Mammary epithelial cell (primary cell): Measurements from ENCODE around the gene CEACAM6.

ENCODE experiments used
- CTCF ChIP-seq, 2 donors: IDR thresholded peaks in 1 of 2; conservative IDR thresholded peaks in 1 of 2; 2 replicates each; pipeline ENCODE4 v1.5.1; 2011 to 2012; ENCODE audit warnings: inconsistent platforms in 2 of 2, low read length in 2 of 2, mild to moderate bottlenecking in 2 of 2, control low read depth in 1 of 2, low read depth in 1 of 2; ENCODE audit not compliant: insufficient read depth in 1 of 2; ENCODE audit errors: extremely low read depth in 1 of 2
- EZH2 ChIP-seq: IDR thresholded peaks from 2 replicates; pipeline ENCODE4 v1.6.1; 2012; ENCODE audit warnings: low read length, inconsistent platforms, borderline replicate concordance

DNA sequence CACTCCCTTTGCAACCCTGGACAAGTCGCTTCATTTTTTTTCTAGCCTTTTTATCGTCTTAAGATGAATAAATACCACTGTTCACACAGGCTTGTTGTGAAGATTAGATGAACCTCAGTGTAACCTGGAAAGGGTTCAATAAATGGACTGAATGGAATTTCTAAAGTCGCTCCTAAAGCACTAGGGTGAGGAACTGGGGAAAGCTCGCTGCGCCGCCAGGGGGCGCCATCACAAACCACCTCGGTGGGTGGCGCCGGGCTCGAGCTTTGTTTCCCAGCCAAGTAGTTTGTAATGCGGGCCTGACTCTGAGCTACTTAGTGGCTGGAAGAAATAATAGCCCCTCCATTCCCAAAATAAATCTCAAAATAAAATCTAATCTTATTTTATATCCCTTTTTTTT is 2.2 kb upstream of the CEACAM6 start:
- TF ChIP-seq CTCF (conservative IDR thresholded peaks at IDR 0.05 in 1 of 2, IDR thresholded peaks at IDR 0.05 in 1 of 2; ENCODE audit: extremely low read depth in 1 of 2, insufficient read depth in 1 of 2, low read depth in 1 of 2, low read length in 2 of 2), result peak; percentile 76 to 86
- TF ChIP-seq EZH2, result no peak
